Measurements from ENCODE around the gene MAP3K9. TPM values are rescaled to one million over a fixed set of nuclear protein-coding genes. Genes with fewer than 3 reads are reported as not detected.

MAP3K9 gene
- total and polyA plus RNA-seq, 2 of the 8 experiments (the other 6 are each of a cell fraction or from before 2014, with no cell fraction given): 9.8 to 24.7 TPM

- no peak overlapping the region for H4K8ac ChIP-seq (ENCODE audit: extremely low read depth, insufficient read depth, low read length)
- no peak overlapping the region for H2AFZ ChIP-seq (ENCODE audit: low read length)
- no peak overlapping the region for H2BK120ac ChIP-seq (replicated peaks; ENCODE audit: low read depth, low read length)
- 0 out of 7 replicates have a peak, but pooled peaks cover 0 to 2% (median 0%) of the 10 kb centered on the region in 4 experiments for H3K4me1 ChIP-seq (replicated peaks in 1 of 4; ENCODE audit: control insufficient read depth in 3 of 4, insufficient read depth in 4 of 4, low read length in 3 of 4)
- H3K27me3 ChIP-seq (replicated peaks in 1 of 4; ENCODE audit: control insufficient read depth in 3 of 4, extremely low read depth in 1 of 4, insufficient read depth in 3 of 4, low read length in 3 of 4): no peaks in the 10 kb centered on the region
- H3K4me2 ChIP-seq (ENCODE audit: insufficient read depth in 1 of 2, low read depth in 2 of 2, low read length in 2 of 2): no peak overlapping the region
- POLR2A ChIA-PET (ENCODE audit: partially characterized antibody): interaction anchor here (0.9 to 2.1 kb wide), 2 partner anchors 14 to 57 kb away, joined by 3 to 9 read pairs; no protein-coding TSS in a partner anchor
- H2AK5ac ChIP-seq (ENCODE audit: low read depth, low read length): no peak overlapping the region
- H3K27ac ChIP-seq (ENCODE audit: low read depth, low read length): no peak overlapping the region
- no peaks in the 10 kb centered on the region for H3K9me3 ChIP-seq (ENCODE audit: insufficient read depth in 2 of 2, low read depth in 1 of 2, low read length in 1 of 2)
- DNase-seq (ENCODE audit: low read depth in 1 of 2, low spot score in 2 of 2): no peak
- H3K79me2 ChIP-seq (ENCODE audit: control insufficient read depth in 1 of 2, insufficient read depth in 2 of 2, low read length in 2 of 2): no peaks in the 10 kb centered on the region
- no peaks in the 10 kb centered on the region for H3K79me1 ChIP-seq (ENCODE audit: low read depth, low read length)
- H3K36me3 ChIP-seq (ENCODE audit: control insufficient read depth in 2 of 4, insufficient read depth in 4 of 4, low read length in 3 of 4): peaks cover 0 to 3% (median 0%) of the 10 kb centered on the region in 4 experiments; a peak in 2 of 8 replicates
- no peak overlapping the region for H2BK5ac ChIP-seq (ENCODE audit: low read depth, low read length)
- H3K4ac ChIP-seq (replicated peaks; ENCODE audit: insufficient read length, low read depth, low read length): no peak overlapping the region
- H4K20me1 ChIP-seq (replicated peaks in 1 of 2; ENCODE audit: control insufficient read depth in 1 of 2, insufficient read depth in 2 of 2, low read length in 2 of 2): peaks cover 0 to 2% of the 10 kb centered on the region in 2 experiments
- WGBS, 2 experiments (ENCODE audit: extremely low coverage in 1 of 2, insufficient coverage in 1 of 2, insufficient read length in 1 of 2, insufficient replicate concordance in 2 of 2, low coverage in 1 of 2, low lambda C conversion rate in 2 of 2, missing lambda C conversion rate in 1 of 2): 87% methylated on average over 5 of the region's 5 CpGs; no CpG with 5 or more reads in 1 of the 2 experiments
- no peak for FAIRE-seq
- no peak for TF ChIP-seq SIN3A (conservative IDR thresholded peaks at IDR 0.05 in 1 of 2, IDR thresholded peaks at IDR 0.05 in 1 of 2; ENCODE audit: low read depth in 1 of 2, low read length in 2 of 2)
- TF ChIP-seq ZNF274 (IDR thresholded peaks at IDR 0.05; ENCODE audit: borderline replicate concordance, extremely low read depth, low read length): no peak
- no peak for TF ChIP-seq SUZ12 (IDR thresholded peaks at IDR 0.05; ENCODE audit: low read length)
- no peak for TF ChIP-seq TCF12 (IDR thresholded peaks at IDR 0.05; ENCODE audit: low read depth, low read length)
- no peak for TF ChIP-seq PHF8 (conservative IDR thresholded peaks at IDR 0.05; ENCODE audit: low read depth, low read length)
- no peak overlapping the region for H2BK15ac ChIP-seq (ENCODE audit: low read length)
- H4K5ac ChIP-seq (ENCODE audit: insufficient read length, low read depth, low read length): no peak overlapping the region
- H2BK12ac ChIP-seq (ENCODE audit: low read depth, low read length): no peak overlapping the region
- no peak overlapping the region for H3K56ac ChIP-seq (replicated peaks; ENCODE audit: insufficient read length, low read depth, low read length)
- no peak overlapping the region for H3K23ac ChIP-seq (ENCODE audit: insufficient read length)
- H3K14ac ChIP-seq (ENCODE audit: insufficient read length): no peak overlapping the region
- no peak overlapping the region for H3K9ac ChIP-seq (replicated peaks in 1 of 4; ENCODE audit: extremely low read depth in 1 of 4, low read depth in 3 of 4, low read length in 3 of 4)
- CTCF ChIA-PET (ENCODE audit: partially characterized antibody): interaction anchor here (0.5 to 5.6 kb wide), 11 partner anchors 9 to 155 kb away, joined by 3 to 33 read pairs (median 4); no protein-coding TSS in a partner anchor
- H3K18ac ChIP-seq (ENCODE audit: extremely low read depth, low read length): no peak overlapping the region
- H3K23me2 ChIP-seq (ENCODE audit: low read depth, low read length): no peaks in the 10 kb centered on the region
- no peak overlapping the region for H2BK20ac ChIP-seq (ENCODE audit: low read length)
- H4K91ac ChIP-seq (replicated peaks; ENCODE audit: insufficient read length, low read length): no peak overlapping the region
- no peak overlapping the region for H3K4me3 ChIP-seq (ENCODE audit: extremely low read depth in 1 of 4, insufficient read depth in 2 of 4, low read depth in 3 of 4, low read length in 4 of 4)
Observed at GRCh38 chr14:70723276-70723675, 86.0 kb downstream of the MAP3K9 start.

All from H1 (cell line).